Karpas-422 (cell line): ENCODE data around the gene RAB11FIP3. TPM values are rescaled to one million over a fixed set of nuclear protein-coding genes. Genes with fewer than 3 reads are reported as not detected.

Source experiments
- DNase-seq: peaks from one replicate; pipeline ENCODE4 v3.0.0-alpha.2; 2015
- H2AFZ ChIP-seq: fragments of 200-600 bp; sonication (generic); 2 replicates; pipeline ENCODE4 v1.6.1; 2014; ENCODE audit warnings: antibody characterized with exemption, low read length, mixed read lengths
- H3K27ac ChIP-seq: fragments of 200-600 bp; sonication (generic); 2 replicates; pipeline ENCODE4 v1.5.1; 2014; ENCODE audit warnings: mild to moderate bottlenecking, low read length, moderate library complexity
- H3K27me3 ChIP-seq: fragments of 200-600 bp; sonication (generic); 2 replicates; pipeline ENCODE4 v1.6.1; 2014; ENCODE audit warnings: low read length, mixed read lengths
- H3K36me3 ChIP-seq: fragments of 200-600 bp; sonication (generic); 2 replicates; pipeline ENCODE4 v1.6.1; 2014; ENCODE audit warnings: low read length, mixed read lengths; ENCODE audit not compliant: insufficient read depth
- H3K4me1 ChIP-seq: fragments of 200-600 bp; sonication (generic); 2 replicates; pipeline ENCODE4 v1.6.1; 2014; ENCODE audit warnings: mild to moderate bottlenecking, low read length, mixed read lengths
- H3K4me2 ChIP-seq: fragments of 200-600 bp; sonication (generic); 2 replicates; pipeline ENCODE4 v1.6.1; 2014; ENCODE audit warnings: low read length, low read depth, mild to moderate bottlenecking; ENCODE audit not compliant: poor library complexity, severe bottlenecking
- H3K4me3 ChIP-seq: fragments of 200-600 bp; sonication (generic); 2 replicates; pipeline ENCODE4 v1.5.1; 2014; ENCODE audit warnings: mild to moderate bottlenecking, antibody characterized with exemption, low read length, mixed read lengths
- H3K79me2 ChIP-seq: fragments of 200-600 bp; sonication (generic); 2 replicates; pipeline ENCODE4 v1.6.1; 2014; ENCODE audit warnings: mild to moderate bottlenecking, low read length, mixed read lengths
- H3K9ac ChIP-seq: fragments of 200-600 bp; sonication (generic); 2 replicates; pipeline ENCODE4 v1.6.0; 2014; ENCODE audit warnings: low read length
- H3K9me2 ChIP-seq: fragments of 200-600 bp; sonication (generic), shearing (Covaris generic); replicated peaks from 2 replicates; pipeline ENCODE4 v1.6.0; 2014; ENCODE audit warnings: mild to moderate bottlenecking, low read length, moderate library complexity; ENCODE audit not compliant: insufficient read depth
- H3K9me3 ChIP-seq: fragments of 300-700, 200-600 bp; sonication (generic); 2 replicates; pipeline ENCODE4 v1.6.1; 2014; ENCODE audit warnings: low read length, mixed read lengths
- H4K20me1 ChIP-seq: fragments of 200-600 bp; sonication (generic); 2 replicates; pipeline ENCODE4 v1.6.1; 2014; ENCODE audit warnings: mild to moderate bottlenecking, antibody characterized with exemption, low read length, low read depth; ENCODE audit not compliant: insufficient read depth
- total RNA-seq: library from RNA; depleted of rRNA; stranded (reverse); fragments of >200 nt; shearing (Covaris generic); gene quantifications from 2 replicates; pipeline ENCODE4 v1.2.3, GENCODE V29; 2014; ENCODE audit warnings: low replicate concordance

Gene RAB11FIP3
- total RNA-seq, 1 experiment from 2014 or later, result 6.0 TPM

DNA sequence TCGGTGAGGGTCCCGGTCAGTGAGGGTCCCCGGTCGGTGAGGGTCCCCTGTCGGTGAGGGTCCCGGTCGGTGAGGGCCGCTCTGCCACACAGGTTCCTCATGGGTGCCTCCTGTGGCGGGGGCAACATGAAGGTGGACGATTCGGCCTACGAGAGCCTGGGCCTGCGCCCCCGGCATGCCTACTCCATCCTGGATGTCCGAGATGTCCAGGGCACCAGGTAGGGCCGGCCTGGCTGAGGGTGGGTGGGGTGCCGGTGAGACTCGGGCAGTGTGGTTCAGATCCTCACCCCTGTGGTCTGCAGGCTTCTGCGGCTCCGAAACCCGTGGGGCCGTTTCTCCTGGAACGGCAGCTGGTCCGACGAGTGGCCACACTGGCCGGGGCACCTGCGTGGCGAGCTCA lies 125.8 kb downstream of the RAB11FIP3 start:
- H3K9ac ChIP-seq, result no peak overlapping the region
- DNase-seq, result no peak
- no peaks in the 10 kb centered on the region for H3K9me2 ChIP-seq
- H3K4me3 ChIP-seq, result no peak overlapping the region
- no peaks in the 10 kb centered on the region for H3K36me3 ChIP-seq
- no peak overlapping the region for H3K4me2 ChIP-seq
- H3K79me2 ChIP-seq, result no peaks in the 10 kb centered on the region
- H3K27ac ChIP-seq, result no peak overlapping the region
- no peak overlapping the region for H2AFZ ChIP-seq
- H3K9me3 ChIP-seq, result no peaks in the 10 kb centered on the region
- 0 out of 2 replicates have a peak, but pooled peaks cover 6% of the 10 kb centered on the region for H4K20me1 ChIP-seq
- no peaks in the 10 kb centered on the region for H3K4me1 ChIP-seq
- no peaks in the 10 kb centered on the region for H3K27me3 ChIP-seq

DNA sequence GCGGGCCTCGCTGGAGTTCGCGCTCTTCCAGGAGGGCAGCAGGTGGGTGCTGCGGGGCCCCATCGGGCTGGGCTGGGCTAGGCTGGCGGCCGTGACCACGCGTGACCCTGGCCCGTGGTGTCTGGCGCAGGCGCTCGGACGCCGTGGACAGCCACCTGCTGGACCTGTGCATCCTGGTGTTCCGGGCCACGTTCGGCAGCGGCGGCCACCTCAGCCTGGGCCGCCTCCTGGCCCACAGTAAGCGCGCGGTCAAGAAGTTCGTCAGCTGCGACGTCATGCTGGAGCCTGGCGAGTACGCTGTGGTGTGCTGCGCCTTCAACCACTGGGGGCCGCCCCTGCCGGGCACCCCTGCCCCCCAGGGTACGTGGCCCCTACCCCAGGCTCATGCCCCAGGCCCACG lies 126.7 kb downstream of the RAB11FIP3 start:
- Histone ChIP-seq H3K4me3 (no peak overlapping the region), H3K27ac (no peak overlapping the region), H3K9me2 (no peaks in the 10 kb centered on the region), H3K27me3 (no peaks in the 10 kb centered on the region), H3K9ac (no peak overlapping the region), H3K4me1 (peaks cover 8% of the 10 kb centered on the region), H3K36me3 (no peaks in the 10 kb centered on the region), H4K20me1 (0 out of 2 replicates have a peak, but pooled peaks cover 6% of the 10 kb centered on the region), H3K9me3 (no peaks in the 10 kb centered on the region), H3K4me2 (no peak overlapping the region), H2AFZ (no peak overlapping the region), H3K79me2 (no peaks in the 10 kb centered on the region)
- no peak for DNase-seq

DNA sequence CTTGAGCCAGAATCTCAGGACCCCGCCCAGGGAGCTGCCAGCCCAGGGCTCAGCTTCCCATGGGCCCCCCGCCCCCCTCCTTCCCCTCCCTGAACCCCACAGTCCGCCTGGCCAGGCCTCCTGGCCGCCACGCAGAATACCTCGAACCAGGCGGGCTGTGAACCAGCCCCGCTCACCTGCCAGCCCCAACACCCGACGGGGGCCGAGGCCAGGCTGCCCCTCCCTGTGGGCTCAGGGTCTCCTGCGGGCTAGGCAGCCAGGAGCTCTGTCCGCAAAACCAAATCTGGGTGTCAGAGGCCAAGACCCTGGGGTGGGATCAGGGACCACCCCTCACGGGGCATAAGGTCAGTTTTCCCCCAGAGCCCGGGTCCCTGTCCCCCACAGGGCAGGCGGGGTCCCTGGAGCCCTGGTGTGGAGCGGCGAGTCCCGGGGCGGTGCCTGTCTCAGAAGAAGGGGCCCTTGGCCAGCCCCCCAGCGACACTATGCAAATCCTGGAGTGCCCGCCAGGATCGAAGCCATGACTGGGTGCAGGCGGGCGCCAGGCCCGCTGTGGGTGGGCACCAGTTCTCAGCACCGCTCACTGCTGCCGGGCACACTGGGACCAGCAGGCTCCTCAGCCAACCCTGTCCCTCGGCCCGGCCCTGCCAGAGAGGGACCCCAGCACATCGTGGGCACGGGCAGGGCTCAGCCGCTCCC lies 128.3 kb downstream of the RAB11FIP3 start:
- peak; percentile 44 for DNase-seq
- H3K36me3 ChIP-seq, result no peaks in the 10 kb centered on the region

DNA sequence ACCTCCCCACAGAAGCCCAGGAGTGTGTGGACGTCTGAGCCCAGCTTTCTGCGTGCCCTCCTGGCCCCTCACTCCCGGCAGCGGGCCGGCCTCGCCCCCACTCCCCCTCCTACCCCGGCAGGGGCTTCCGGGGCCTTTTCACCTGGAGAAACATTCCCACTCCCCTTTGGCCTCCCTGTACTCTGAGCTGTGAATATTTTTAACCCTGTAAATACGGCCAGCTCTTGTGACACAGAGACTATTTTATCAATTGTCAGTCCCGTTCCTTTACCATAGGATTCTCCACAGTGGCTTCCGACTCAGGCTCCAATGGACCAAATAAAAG lies 128.8 kb downstream of the RAB11FIP3 start:
- no peak overlapping the region for H3K27ac ChIP-seq
- H3K4me3 ChIP-seq, result no peak overlapping the region
- H3K4me1 ChIP-seq, result peaks cover 28% of the 10 kb centered on the region
- no peaks in the 10 kb centered on the region for H3K9me2 ChIP-seq
- no peak overlapping the region for H3K9ac ChIP-seq
- no peaks in the 10 kb centered on the region for H3K36me3 ChIP-seq
- H3K4me2 ChIP-seq, result no peak overlapping the region
- no peaks in the 10 kb centered on the region for H3K79me2 ChIP-seq
- no peak overlapping the region for H2AFZ ChIP-seq
- H3K27me3 ChIP-seq, result no peaks in the 10 kb centered on the region
- no peaks in the 10 kb centered on the region for H3K9me3 ChIP-seq
- 0 out of 2 replicates have a peak, but pooled peaks cover 8% of the 10 kb centered on the region for H4K20me1 ChIP-seq
- DNase-seq, result no peak

More for the DNA sequence above, 128.3 kb downstream of the RAB11FIP3 start:
- Histone ChIP-seq H4K20me1 (0 out of 2 replicates have a peak, but pooled peaks cover 6% of the 10 kb centered on the region), H3K9ac (no peak overlapping the region), H3K9me3 (no peaks in the 10 kb centered on the region), H3K27me3 (no peaks in the 10 kb centered on the region), H3K4me1 (peaks cover 23% of the 10 kb centered on the region), H3K4me3 (no peak overlapping the region), H3K79me2 (no peaks in the 10 kb centered on the region), H3K9me2 (no peaks in the 10 kb centered on the region), H3K27ac (no peak overlapping the region), H3K4me2 (no peak overlapping the region), H2AFZ (no peak overlapping the region)

DNA sequence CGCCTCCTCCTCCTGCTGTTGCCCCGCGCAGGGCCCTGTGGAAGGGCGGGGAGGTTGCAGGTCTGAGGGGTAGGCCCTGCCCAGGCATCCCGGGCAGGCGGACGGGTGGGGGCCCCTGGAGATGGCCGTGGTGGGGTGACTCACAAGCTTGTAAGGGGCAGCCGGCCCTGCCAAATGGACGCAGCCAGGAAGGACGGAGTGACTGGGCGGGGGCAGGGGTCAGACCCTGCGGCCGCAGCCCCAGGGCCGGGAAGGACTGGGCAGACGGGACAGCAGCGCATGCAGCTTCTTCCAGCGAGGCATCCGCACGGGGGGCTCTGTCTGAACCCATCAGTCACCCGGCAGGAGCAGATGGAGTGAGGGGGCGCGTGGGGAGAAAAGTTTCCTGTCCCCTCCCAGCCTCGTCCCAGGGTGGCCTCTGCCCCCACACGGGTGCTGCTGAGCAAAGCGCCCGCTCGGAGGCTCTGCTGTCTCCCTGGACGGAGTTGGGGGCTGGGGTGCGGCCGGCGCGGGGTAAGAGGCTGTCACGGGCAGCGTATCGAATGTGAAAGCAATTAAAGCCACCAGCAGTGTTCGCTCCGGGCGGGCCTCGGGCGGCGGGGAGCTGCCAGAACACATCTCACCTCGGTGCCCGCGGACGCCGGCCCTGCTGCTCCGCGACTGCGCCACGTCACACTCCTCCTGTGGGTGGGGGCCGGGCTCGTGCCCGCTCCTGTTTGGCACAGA lies 129.4 kb downstream of the RAB11FIP3 start:
- H2AFZ ChIP-seq, result no peak overlapping the region
- H3K27ac ChIP-seq, result no peak overlapping the region
- no peak overlapping the region for H3K4me2 ChIP-seq
- H3K9me3 ChIP-seq, result no peaks in the 10 kb centered on the region
- no peaks in the 10 kb centered on the region for H3K9me2 ChIP-seq
- no peaks in the 10 kb centered on the region for H3K79me2 ChIP-seq
- H3K4me3 ChIP-seq, result no peak overlapping the region
- no peaks in the 10 kb centered on the region for H3K36me3 ChIP-seq
- peaks cover 29% of the 10 kb centered on the region for H3K4me1 ChIP-seq
- H3K9ac ChIP-seq, result no peak overlapping the region
- no peak for DNase-seq
- H3K27me3 ChIP-seq, result no peaks in the 10 kb centered on the region
- H4K20me1 ChIP-seq, result 0 out of 2 replicates have a peak, but pooled peaks cover 10% of the 10 kb centered on the region

DNA sequence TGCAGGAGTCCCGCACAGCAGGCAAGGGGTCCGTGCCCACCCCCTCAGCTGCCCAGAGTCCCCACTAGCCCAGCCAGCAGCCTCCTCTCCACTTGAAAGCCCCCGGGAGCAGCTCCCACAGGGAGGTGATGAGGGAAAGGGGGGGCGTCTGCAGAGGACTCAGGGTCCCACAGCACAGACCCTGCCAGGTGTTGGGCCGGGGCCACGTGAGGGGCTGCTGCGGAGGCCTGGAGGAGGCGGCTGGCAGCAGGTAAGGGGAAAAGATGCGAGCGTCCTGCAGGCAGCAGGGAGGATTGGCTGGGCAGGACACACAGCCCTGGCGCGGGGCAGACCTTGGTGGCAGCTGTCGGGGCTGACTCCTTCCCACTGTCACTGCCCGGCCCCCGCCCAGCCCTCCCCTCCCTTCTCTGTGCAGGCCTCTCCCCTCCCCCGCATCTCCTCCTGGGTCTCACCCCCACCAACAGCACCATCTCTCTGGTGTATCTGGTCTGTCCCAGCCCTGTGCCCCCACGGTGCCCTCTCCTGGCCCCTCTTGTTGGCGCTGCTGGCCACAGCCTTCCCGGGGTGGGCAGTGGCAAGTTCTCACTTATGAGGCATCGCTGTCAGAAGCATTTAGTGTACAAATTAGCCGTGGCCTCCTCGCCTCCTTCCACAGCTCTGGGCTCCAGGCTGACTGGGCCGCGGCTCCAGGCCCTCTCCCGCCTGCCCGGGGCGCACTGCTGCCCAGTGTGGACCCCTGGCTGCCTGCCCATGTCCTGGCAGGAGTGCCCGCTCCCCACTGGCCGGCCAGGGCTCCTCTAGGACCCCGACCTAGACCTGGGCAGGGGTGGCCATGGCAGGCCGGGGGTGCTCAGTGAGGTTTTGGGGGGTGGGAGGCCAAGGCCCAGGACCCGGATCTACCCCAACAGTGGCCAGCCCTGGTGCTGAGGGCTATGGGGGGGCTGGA lies 130.4 kb downstream of the RAB11FIP3 start:
- no peak overlapping the region for H3K27ac ChIP-seq
- peaks cover 29% of the 10 kb centered on the region for H3K4me1 ChIP-seq
- H2AFZ ChIP-seq, result no peak overlapping the region
- H3K36me3 ChIP-seq, result no peaks in the 10 kb centered on the region
- no peaks in the 10 kb centered on the region for H3K27me3 ChIP-seq
- no peak overlapping the region for H3K9ac ChIP-seq
- H3K9me3 ChIP-seq, result no peaks in the 10 kb centered on the region
- H3K4me3 ChIP-seq, result no peak overlapping the region
- 0 out of 2 replicates have a peak, but pooled peaks cover 10% of the 10 kb centered on the region for H4K20me1 ChIP-seq
- no peaks in the 10 kb centered on the region for H3K79me2 ChIP-seq
- H3K9me2 ChIP-seq, result no peaks in the 10 kb centered on the region
- no peak overlapping the region for H3K4me2 ChIP-seq
- DNase-seq, result no peak

DNA sequence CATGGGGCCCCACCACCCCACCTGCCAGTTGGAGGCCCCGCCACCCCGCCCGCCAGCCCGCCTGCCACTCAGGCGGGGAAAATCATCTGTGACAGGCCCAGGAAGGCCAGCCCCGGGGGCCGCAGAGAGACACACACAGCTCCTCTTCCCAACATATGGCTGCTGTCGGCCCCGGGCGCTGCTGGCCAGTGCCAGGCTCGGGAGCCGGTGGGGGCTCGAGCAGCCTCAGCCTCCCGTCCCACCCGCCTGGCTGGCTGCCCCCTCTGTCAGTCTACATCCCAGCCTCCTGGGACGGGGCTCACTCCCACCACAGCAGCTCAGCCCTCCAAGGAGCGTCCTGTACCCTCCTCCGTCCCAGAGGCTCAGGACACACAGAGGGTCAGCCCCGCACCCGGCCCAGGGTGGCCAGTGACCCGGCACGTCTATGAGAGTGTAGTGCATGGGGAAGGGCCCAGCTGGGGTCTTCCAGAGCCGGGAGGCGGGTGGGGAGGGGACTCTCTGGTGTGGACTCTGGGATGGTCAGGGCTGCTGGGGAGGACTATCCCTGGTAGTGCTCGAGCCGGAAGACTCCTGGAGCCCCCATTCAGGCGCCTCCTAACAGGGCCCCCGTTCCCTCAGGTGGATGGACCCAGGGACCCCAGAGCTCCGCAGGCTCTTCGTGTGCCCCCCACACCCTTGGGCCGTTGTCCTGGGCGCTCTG lies 131.2 kb downstream of the RAB11FIP3 start:
- Histone ChIP-seq H2AFZ (no peak overlapping the region), H3K27ac (peak overlapping the region; percentile 71; the same call in 1 of the 2 replicates), H3K9ac (no peak overlapping the region), H3K4me2 (peak overlapping the region; percentile 63), H3K27me3 (no peaks in the 10 kb centered on the region), H3K4me1 (peaks cover 29% of the 10 kb centered on the region), H3K79me2 (no peaks in the 10 kb centered on the region), H3K36me3 (no peaks in the 10 kb centered on the region), H3K9me3 (no peaks in the 10 kb centered on the region), H4K20me1 (0 out of 2 replicates have a peak, but pooled peaks cover 10% of the 10 kb centered on the region), H3K9me2 (no peaks in the 10 kb centered on the region), H3K4me3 (no peak overlapping the region)
- DNase-seq, result no peak
